Activated effector memory CD4-positive, alpha-beta T cell treated with anti-CD3 and anti-CD28 coated beads, Interleukin-2, amount 50 U/mL, for 16 hours (primary cell): ENCODE data around the gene PPP2R5C.

Experiments used
- DNase-seq: peaks from one replicate; pipeline ENCODE4 v3.0.0-alpha.2; 2020

Gene PPP2R5C

DNA sequence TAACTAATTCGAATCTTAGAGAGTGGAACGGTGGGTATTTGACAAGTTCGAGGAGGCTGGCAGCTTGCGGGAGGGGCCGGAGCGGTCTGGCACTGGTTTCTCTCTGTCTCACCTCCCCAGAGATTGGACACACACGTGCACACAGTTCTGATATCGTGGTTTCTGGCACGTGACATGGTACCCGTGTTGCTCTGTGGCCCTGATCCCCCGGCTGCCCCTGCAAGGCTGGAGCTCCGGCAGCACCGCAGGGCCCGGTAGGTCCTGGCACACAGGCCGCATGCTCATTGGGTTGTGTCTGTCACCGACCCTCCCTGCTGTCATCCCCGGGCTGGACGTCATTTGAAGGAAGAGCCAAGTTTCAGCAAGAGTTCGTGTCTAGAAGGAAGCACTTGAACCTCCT, 82.7 kb downstream of the PPP2R5C start:
- DNase-seq = no peak

GRCh38 chr14:101844751-101845150, 83.2 kb downstream of the PPP2R5C start:
- no peak for DNase-seq

DNA sequence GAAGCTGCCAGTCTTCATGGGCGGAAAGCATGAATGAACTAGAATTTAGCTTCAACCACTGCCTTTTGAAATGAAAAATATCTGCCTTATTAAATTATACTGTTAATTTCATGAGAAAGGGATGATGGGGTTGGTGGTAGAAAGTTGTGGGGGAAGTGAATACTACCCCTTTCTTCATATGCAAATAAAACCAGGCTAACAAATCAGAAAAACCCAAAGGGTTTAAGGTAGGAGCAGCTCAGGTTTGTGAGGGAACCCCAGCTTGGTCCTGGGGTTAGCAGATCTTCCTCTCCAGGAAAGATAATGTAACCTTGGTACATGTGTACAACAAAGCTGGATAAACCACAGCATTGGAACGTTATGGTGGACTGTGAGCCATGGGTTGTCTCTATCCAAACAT, 84.0 kb downstream of the PPP2R5C start:
- DNase-seq = no peak

- DNase-seq = no peak
Observed at GRCh38 chr14:101845896-101846295, 84.4 kb downstream of the PPP2R5C start.

DNA sequence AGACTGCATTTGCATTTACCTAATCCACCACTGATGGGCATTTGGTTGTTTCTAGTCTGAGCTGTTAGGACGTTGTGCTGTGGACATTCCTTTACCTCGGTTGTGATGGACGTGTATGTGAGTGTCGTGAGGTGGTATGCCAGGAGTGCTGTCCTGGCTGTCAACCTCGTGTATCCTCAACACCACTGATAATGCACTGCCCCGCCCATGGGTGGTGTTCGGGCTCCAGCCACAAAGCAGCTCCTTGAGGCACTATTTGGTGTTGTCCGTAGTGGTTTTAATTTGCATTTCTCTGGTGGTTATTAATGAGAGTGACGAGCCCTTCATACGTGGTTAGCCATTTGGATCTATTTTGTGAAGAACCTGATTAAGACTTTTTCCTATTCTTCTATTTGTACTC, 87.6 kb downstream of the PPP2R5C start:
- DNase-seq = no peak

DNA sequence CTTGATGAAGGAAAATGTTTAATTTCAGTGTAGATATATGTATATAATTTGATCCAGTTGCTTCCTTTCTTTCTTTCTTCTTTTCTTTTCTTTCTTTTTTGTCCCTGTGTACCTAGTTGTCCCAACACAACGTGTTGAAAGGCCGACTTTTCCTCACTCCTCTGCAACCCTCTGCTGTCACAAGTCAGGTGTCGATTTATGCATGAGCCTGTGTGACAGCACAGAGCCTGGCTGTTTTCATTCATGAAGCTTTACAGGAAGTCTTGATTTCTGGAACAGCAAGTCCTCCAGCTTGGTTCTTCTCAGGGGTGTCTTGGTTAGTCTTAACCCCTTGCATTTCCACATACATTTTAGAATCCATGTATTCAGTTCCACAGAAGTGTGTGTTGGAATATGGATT, 88.1 kb downstream of the PPP2R5C start:
- DNase-seq = no peak

- DNase-seq = no peak
Observed at GRCh38 chr14:101851183-101851582, 89.7 kb downstream of the PPP2R5C start.

GRCh38 chr14:101851736-101852405, 90.4 kb downstream of the PPP2R5C start:
- no peak for DNase-seq

- no peak for DNase-seq
Observed at GRCh38 chr14:101852785-101853184, 91.3 kb downstream of the PPP2R5C start.

DNA sequence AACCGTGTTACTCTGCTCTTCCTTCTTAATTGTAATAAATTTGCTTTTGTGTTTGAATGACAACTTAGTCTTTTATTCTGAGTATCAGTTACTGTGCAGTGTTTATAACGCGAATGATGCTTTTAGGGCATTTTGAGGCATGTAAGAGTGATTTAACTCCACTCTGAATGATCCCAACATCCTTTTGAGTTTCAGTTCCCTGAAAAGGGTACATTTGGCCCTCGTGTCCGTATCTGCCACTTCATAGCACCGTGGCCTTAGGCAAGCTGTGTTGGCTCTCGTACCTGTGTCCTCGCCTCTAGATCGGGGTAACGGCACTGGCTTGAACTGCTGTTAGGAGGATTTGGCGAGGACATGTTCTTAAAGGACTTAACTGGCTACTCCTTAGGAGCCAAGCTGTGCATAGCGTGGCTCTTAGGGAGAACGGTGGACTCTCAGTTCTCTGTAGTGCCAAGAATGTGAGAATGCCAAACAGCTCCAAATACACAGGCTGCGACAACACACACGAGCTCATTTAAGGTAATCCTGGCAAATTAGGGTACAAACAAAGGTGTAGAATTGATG, 92.0 kb downstream of the PPP2R5C start:
- no peak for DNase-seq

DNA sequence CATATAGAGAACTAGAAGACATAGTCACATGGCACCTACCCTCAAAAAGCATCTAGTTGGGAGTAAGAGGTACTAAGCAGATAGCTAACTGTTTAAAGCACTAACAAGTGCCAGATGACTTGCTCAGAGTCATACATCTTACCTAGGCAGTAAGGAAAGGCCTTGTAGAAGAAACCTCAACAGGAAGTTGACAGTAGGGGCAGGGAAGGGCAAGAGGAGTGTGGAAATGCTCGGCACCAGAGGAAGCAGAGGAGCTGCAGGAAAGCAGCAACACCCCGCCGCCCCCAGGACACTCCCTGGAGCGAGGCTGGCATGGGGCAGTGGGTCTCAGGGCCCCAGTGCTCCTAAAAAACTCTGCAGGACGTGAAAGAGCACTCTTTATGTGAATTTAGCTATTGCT, 92.9 kb downstream of the PPP2R5C start:
- peak; percentile 66 for DNase-seq

GRCh38 chr14:101855958-101856357, 94.4 kb downstream of the PPP2R5C start:
- no peak for DNase-seq

DNA sequence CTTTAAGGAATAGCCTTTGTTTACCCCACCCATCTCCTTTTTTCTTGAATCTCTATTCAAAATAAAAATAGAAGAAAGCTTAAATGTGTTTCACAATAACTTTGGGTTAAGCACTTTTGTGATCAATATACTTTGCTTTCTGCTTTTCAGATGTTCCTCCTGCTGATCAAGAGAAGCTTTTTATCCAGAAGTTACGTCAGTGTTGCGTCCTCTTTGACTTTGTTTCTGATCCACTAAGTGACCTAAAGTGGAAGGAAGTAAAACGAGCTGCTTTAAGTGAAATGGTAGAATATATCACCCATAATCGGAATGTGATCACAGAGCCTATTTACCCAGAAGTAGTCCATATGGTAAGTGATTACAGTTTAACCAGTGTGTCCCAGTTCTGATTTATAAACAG, 95.0 kb downstream of the PPP2R5C start:
- no peak for DNase-seq

DNA sequence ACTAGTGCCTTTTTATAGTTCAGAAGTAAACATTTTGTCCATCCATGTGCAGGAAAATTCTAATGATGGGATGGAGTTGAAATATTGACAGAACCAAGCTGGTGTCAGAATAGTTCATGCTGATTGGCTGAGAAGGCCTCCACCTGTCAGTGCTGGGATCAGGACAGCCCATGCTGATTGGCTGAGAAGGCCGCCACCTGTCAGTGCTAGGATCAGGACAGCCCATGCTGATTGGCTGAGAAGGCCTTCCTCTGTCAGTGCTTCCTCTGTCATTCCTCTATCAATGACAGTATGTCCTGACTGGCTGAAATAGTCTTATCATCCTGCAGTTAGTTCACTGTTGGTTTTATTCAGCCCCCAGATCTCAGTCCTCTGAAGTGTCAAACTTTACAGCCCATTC, 95.7 kb downstream of the PPP2R5C start:
- DNase-seq = no peak

DNA sequence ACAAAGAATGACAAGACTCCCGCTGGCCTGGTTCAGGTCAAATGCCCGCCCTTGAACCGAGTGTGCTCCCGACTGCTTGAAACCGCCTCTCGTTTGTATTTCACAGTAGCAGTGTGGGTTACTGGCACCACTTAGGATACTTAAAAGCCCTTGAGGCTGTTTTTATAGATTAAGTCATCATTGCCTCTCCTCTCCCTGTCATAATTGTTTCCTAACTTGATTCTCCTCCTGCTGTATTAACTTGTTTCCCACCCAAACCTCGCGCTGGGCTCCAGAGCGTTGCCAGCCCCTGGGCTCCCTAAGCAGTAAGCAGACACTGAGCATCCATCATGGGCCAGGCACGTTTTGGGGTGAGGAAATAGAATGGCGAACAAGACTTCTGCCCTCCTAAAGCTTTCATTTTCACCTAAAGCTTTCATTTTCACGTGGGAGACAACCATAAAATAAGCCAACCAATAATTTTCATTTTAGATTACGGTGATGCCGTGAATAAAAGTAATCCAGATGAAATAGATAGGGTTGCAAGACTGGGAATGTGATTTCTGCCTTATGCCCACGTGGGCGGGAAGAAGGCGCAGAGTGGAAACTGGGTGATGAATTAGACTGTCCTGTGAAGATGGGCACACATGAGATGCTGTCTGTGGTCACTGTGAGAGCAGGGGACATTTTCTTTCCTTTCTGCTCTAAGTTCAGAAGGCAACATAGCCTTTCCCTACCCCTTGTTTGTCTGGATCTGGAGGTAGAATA, 97.5 kb downstream of the PPP2R5C start:
- DNase-seq = peak; percentile 64

DNA sequence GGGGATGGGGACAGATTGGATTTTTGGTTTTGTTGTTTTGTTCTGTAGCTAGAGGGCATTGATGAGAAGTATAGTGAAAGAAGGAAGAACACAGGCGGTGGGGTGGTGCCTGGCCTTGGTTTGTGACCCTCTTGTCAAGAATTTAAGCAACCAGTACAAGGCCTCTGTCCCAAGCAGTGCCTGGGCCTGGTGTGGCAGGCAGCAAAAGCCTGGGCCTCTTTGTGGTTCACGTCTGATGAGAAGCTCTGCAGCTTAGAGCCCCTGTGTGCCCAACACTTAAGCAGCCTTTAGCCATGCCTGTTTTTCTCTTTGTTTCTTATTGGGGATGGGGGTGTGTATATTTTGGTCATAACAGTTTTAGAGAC, 98.0 kb downstream of the PPP2R5C start:
- DNase-seq = peak; percentile 61

- no peak for DNase-seq
Observed at GRCh38 chr14:101859958-101860357, 98.4 kb downstream of the PPP2R5C start.

DNA sequence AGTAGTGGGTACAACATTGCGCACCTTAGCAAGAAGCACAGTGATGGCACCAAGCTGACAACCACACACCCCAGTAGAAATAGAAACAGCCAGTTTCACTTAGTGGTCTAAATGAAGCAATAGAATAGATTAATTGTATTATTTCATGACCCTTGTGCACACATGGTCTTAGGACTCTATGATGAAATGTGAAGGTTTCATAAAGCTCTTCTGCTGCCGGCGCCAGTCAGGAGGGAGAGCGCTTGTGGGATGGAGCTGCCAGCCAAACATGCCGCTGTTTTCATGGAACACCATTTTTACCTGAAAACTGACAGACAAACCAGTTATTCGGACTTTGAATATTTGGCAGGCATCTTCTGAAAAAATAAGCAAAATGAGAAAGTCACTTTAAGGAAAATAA, 100.0 kb downstream of the PPP2R5C start:
- DNase-seq = no peak

DNA sequence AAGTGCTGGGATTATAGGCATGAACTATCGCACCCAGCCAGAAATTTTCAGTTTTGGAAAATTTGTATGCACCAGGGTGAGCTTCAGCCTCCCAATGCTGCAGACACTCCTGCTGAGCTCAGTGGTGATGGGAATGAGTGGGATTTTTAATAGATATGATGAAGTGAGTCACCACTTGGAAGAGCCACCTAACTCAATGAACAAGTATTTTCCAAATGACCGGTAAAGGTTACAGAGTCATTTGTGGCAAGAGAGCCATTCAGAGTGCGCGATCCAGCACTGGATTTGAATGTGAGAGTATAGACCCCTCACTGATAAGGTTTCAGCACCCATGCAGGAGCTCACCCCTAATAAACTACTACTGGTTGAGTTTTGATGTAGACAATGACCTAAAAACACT, 100.7 kb downstream of the PPP2R5C start:
- DNase-seq = no peak

DNA sequence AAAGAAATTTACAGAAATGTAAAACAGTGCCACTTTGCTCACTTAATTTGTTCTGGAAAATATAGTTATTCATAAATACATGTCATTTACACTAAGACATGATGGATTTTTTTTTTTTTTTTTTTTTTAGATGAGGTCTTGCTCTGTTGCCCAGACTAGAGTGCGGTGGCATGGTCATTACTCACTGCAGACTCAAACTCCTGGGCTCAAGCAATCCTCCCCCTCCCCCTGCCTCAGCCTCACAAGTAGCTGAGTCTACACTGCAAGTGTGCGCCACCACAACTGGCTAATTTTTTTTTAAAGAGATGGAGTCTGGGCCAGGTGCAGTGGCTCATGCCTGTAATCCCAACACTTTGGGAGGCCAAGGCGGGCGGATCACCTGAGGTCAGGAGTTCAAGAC, 101.2 kb downstream of the PPP2R5C start:
- no peak for DNase-seq

DNA sequence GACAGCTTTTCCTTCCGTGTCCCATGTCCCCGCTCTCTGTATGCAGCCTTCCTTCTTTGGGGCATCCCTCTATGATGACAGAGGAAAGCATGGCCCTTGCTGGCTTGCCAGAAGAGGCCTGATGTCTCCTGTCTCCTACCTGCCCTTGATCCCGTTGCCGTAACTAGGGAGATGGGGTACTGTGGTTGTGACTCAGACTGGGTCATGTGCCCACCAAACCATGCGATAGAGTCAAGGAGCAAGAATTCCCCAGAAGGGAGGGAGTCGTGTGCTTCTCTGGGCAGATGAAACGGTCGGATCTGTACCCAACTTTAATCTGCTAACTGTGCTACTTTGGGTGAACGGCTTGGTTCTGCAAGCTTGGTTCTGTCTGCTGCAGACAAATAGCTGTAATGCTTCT, 103.8 kb downstream of the PPP2R5C start:
- DNase-seq = no peak

DNA sequence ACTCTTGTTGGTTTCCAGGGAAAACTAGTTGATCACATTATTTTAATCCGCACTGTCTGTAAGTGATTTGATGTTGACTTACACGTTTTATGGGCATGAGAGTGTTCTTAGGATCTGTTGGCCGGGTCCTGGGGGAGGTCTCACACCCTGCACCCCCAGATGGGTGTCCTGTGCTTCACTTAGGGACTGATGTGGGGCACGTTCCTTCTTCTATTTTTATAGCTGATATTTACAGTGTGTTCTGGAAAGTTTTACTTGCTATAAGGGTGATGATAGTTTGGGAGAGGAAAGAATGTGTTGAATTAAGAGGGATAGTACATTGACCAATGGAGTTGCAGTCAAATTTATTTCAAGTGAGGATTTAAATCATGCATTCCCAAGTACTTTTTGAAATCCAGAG, 106.3 kb downstream of the PPP2R5C start:
- no peak for DNase-seq

DNA sequence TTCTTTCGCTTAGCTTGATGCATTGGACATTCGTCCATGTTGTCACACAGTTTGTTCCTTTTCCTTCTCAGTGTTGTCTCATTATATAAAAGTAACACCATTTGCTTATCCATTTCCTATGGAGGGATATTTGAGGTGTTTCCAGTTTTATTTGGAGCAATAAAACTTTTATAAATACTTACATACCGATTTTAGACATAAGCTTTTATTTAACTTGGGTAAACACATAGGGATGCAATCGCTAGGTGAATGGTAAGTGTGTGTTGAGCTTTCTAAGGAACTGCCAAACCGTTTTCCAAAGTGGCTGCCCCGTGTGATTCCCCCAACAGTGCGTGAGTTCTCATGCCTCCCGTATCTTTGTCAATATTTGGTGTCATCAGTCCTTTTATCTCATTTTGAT, 107.7 kb downstream of the PPP2R5C start:
- no peak for DNase-seq

- no peak for DNase-seq
Observed at GRCh38 chr14:101870273-101870939, 108.9 kb downstream of the PPP2R5C start.
